ENCODE measurements around the gene ZC3H7A.

DNA sequence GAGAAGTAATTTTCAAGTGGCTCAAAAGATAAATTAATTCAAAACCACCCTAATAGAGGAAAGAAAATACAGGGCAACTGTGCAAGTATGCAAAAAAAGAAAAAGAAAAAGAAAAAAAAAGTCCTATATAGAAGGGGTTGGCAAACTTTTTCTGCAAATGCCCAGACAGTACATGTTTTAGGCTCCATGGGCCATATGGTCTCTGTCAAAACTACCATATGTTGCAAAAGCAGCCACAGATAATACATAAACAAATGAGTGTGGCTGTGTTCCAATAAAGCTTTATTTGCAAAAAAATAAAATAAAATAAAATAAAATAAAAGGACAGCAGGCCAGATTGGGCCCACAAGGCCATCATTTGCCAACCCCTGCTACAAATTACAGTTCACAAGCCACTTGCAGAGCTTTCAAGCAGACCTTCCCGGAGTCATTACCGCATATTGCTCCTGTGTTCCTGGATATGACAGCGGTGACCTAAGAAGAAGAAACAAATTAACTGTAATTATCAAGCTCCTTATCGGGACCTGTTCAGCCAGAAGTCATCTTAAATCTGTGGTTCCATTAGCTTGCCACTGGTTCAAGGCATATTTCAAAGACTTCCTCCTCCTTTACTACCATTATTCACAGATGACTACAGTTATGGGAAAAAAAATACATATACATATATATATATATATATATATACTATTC is 15.9 kb downstream of the ZC3H7A start:
- TF ChIP-seq, protein P1, sequence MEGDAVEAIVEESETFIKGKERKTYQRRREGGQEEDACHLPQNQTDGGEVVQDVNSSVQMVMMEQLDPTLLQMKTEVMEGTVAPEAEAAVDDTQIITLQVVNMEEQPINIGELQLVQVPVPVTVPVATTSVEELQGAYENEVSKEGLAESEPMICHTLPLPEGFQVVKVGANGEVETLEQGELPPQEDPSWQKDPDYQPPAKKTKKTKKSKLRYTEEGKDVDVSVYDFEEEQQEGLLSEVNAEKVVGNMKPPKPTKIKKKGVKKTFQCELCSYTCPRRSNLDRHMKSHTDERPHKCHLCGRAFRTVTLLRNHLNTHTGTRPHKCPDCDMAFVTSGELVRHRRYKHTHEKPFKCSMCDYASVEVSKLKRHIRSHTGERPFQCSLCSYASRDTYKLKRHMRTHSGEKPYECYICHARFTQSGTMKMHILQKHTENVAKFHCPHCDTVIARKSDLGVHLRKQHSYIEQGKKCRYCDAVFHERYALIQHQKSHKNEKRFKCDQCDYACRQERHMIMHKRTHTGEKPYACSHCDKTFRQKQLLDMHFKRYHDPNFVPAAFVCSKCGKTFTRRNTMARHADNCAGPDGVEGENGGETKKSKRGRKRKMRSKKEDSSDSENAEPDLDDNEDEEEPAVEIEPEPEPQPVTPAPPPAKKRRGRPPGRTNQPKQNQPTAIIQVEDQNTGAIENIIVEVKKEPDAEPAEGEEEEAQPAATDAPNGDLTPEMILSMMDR (conservative IDR thresholded peaks at IDR 0.05): no peak
- no peak for TF ChIP-seq EZH2 (IDR thresholded peaks at IDR 0.05; ENCODE audit: low read depth)
